ENCODE measurements around the gene NRG3. TPM values are rescaled to one million over a fixed set of nuclear protein-coding genes. Genes with fewer than 3 reads are reported as not detected.

Gene NRG3
- total and polyA plus RNA-seq, 2 donors (not counting 1 experiment from before 2014, with no cell fraction given), result 0.06 TPM; not detected in 1

DNA sequence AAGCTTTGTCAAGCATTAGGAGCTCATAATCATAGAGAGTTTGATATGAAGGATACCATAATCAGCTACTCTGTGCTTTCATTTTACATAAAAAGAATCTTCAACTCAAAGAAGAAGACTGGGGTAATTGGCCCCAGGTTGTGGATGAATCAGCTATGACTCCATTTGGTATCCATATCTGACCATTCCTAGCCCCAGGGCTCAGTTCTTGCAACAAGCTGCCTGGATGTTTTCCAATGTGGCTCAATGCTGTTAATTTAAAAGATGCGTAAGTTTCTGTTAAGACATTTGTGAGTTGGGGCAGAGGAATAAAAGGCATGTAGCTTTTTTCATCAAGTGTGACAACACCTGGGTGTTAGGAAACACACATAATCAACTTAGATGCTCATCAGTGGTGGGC, 951.1 kb downstream of the NRG3 start:
- H3K4me3 ChIP-seq (ENCODE audit: control extremely low read depth in 1 of 5, extremely low read depth in 1 of 5, insufficient read depth in 1 of 5, low read depth in 2 of 5, low read length in 4 of 5), result no peak overlapping the region
- no peaks in the 10 kb centered on the region for H3K36me3 ChIP-seq (replicated peaks in 1 of 2; ENCODE audit: control extremely low read depth in 1 of 2, control insufficient read depth in 1 of 2, extremely low read depth in 1 of 2, insufficient read depth in 2 of 2, low read length in 1 of 2)
- Mint-ChIP-seq H3K4me1 (no peaks in the 10 kb centered on the region), H3K4me3 (no peak overlapping the region), H3K9me3 (ENCODE audit: insufficient read depth) (no peaks in the 10 kb centered on the region), H3K27ac (no peak overlapping the region), H3K27me3 (no peaks in the 10 kb centered on the region)
- no peak overlapping the region for H3K27ac ChIP-seq (ENCODE audit: low read length in 2 of 2)
- ChIA-PET CTCF (no interaction called here), POLR2A (no interaction called here)
- no CpG with 5 or more reads among the region's 1 CpG for WGBS (ENCODE audit: insufficient coverage)
- H3K9me3 ChIP-seq (ENCODE audit: control extremely low read depth in 1 of 3, control insufficient read depth in 2 of 3, insufficient read depth in 1 of 3, low read length in 2 of 3), result peaks cover 0 to 3% (median 0%) of the 10 kb centered on the region in 3 donors
- no peaks in the 10 kb centered on the region for H3K27me3 ChIP-seq (replicated peaks in 1 of 4; ENCODE audit: control extremely low read depth in 1 of 4, control insufficient read depth in 3 of 4, insufficient read depth in 4 of 4, low read length in 3 of 4)
- no peak for TF ChIP-seq EZH2 (IDR thresholded peaks at IDR 0.05; ENCODE audit: borderline replicate concordance, insufficient read depth, low read depth, low read length, poor library complexity, severe bottlenecking)
- TF ChIP-seq, protein P1, sequence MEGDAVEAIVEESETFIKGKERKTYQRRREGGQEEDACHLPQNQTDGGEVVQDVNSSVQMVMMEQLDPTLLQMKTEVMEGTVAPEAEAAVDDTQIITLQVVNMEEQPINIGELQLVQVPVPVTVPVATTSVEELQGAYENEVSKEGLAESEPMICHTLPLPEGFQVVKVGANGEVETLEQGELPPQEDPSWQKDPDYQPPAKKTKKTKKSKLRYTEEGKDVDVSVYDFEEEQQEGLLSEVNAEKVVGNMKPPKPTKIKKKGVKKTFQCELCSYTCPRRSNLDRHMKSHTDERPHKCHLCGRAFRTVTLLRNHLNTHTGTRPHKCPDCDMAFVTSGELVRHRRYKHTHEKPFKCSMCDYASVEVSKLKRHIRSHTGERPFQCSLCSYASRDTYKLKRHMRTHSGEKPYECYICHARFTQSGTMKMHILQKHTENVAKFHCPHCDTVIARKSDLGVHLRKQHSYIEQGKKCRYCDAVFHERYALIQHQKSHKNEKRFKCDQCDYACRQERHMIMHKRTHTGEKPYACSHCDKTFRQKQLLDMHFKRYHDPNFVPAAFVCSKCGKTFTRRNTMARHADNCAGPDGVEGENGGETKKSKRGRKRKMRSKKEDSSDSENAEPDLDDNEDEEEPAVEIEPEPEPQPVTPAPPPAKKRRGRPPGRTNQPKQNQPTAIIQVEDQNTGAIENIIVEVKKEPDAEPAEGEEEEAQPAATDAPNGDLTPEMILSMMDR (IDR thresholded peaks at IDR 0.05), result no peak
- no peaks in the 10 kb centered on the region for H3K4me1 ChIP-seq (ENCODE audit: control insufficient read depth in 2 of 2, insufficient read depth in 2 of 2, low read length in 2 of 2)
- H2AFZ ChIP-seq (ENCODE audit: insufficient read depth, low read depth, low read length, poor library complexity, severe bottlenecking), result no peak overlapping the region
- no peak for DNase-seq
- H3K4me2 ChIP-seq (replicated peaks; ENCODE audit: low read depth, low read length, poor library complexity, severe bottlenecking), result no peak overlapping the region
- intact Hi-C loops (cut with micrococcal nuclease), result no loop called here
- H3K9ac ChIP-seq (ENCODE audit: low read length), result no peak overlapping the region
- no peak for ATAC-seq (ENCODE audit: low read depth)
- H4K20me1 ChIP-seq (ENCODE audit: control insufficient read depth, insufficient read depth, low read length, poor library complexity, severe bottlenecking), result no peaks in the 10 kb centered on the region
- H3K79me2 ChIP-seq (ENCODE audit: control insufficient read depth, insufficient read depth, low read length), result no peaks in the 10 kb centered on the region

DNA sequence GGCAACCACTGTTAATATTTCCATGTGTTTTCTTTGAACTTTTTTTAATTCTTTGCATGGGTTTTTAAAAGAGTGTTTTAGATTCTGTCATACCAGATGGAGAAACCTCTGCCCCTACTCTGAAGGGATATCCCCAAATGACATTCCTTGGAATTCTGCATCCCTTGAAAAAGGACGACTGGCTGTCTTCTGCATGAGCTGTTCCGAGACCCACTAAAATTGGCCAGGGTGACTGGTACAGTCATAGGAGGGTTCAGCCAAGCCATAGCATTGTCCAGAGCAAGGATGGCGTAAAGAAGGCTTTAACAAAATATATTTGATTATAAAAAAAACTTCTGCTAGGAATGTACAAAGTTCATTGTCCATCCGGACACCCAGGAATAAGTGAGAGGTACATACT, 952.9 kb downstream of the NRG3 start:
- Mint-ChIP-seq H3K4me1 (no peaks in the 10 kb centered on the region), H3K9me3 (ENCODE audit: insufficient read depth) (no peaks in the 10 kb centered on the region), H3K4me3 (no peak overlapping the region), H3K27me3 (no peaks in the 10 kb centered on the region), H3K27ac (no peak overlapping the region)
- CTCF ChIA-PET, result no interaction called here
- H3K27me3 ChIP-seq (replicated peaks in 1 of 4; ENCODE audit: control extremely low read depth in 1 of 4, control insufficient read depth in 3 of 4, insufficient read depth in 4 of 4, low read length in 3 of 4), result no peaks in the 10 kb centered on the region
- H3K4me2 ChIP-seq (replicated peaks; ENCODE audit: low read depth, low read length, poor library complexity, severe bottlenecking), result no peak overlapping the region
- H3K4me3 ChIP-seq (ENCODE audit: control extremely low read depth in 1 of 5, extremely low read depth in 1 of 5, insufficient read depth in 1 of 5, low read depth in 2 of 5, low read length in 4 of 5), result no peak overlapping the region
- peaks cover 0 to 3% (median 0%) of the 10 kb centered on the region in 3 donors for H3K9me3 ChIP-seq (ENCODE audit: control extremely low read depth in 1 of 3, control insufficient read depth in 2 of 3, insufficient read depth in 1 of 3, low read length in 2 of 3)
- no peak overlapping the region for H3K9ac ChIP-seq (ENCODE audit: low read length)
- intact Hi-C loops (cut with micrococcal nuclease), result no loop called here
- no peaks in the 10 kb centered on the region for H3K36me3 ChIP-seq (replicated peaks in 1 of 2; ENCODE audit: control extremely low read depth in 1 of 2, control insufficient read depth in 1 of 2, extremely low read depth in 1 of 2, insufficient read depth in 2 of 2, low read length in 1 of 2)
- H3K79me2 ChIP-seq (ENCODE audit: control insufficient read depth, insufficient read depth, low read length), result no peaks in the 10 kb centered on the region
- DNase-seq, result no peak
- POLR2A ChIA-PET, result no interaction called here
- no peak for TF ChIP-seq EZH2 (IDR thresholded peaks at IDR 0.05; ENCODE audit: borderline replicate concordance, insufficient read depth, low read depth, low read length, poor library complexity, severe bottlenecking)
- TF ChIP-seq, protein P1 (IDR thresholded peaks at IDR 0.05), result no peak
- no peaks in the 10 kb centered on the region for H4K20me1 ChIP-seq (ENCODE audit: control insufficient read depth, insufficient read depth, low read length, poor library complexity, severe bottlenecking)
- no peaks in the 10 kb centered on the region for H3K4me1 ChIP-seq (ENCODE audit: control insufficient read depth in 2 of 2, insufficient read depth in 2 of 2, low read length in 2 of 2)
- 100% methylated on average over 1 of the region's 4 CpGs for WGBS (ENCODE audit: insufficient coverage)
- no peak overlapping the region for H2AFZ ChIP-seq (ENCODE audit: insufficient read depth, low read depth, low read length, poor library complexity, severe bottlenecking)
- no peak for ATAC-seq (ENCODE audit: low read depth)
- no peak overlapping the region for H3K27ac ChIP-seq (ENCODE audit: low read length in 2 of 2)
